ENCODE results near the gene PLEKHD1.

DNA sequence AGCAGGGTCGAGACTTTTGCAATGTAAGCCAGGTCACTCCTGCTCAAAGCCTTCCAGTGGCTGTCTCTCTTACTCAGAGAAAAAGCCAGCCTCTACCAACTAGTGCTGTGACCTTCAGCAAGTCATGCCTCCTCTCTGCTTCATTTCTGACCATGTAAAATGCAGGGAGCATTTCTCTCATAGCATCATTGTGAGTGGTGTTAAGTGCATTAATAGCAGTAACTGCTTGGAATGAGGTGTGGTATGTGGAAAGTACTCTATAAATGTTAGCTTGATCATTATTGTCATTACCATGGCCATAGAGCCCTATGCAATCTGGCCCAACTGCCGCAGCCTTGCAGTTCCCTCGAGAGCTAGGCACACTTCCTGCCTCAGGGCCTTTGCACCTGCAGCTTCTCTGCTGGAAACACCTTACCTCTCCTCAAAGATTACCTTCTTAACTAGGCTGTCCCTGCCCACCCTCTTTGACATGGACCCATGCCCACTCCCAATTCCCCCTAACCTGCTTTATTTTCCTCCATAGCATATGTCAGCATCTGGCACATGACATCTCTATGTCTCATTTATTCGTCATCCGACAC is 10.9 kb downstream of the PLEKHD1 start:
- TF ChIP-seq CTCF (IDR thresholded peaks at IDR 0.05) (no peak), POLR2A (IDR thresholded peaks at IDR 0.05) (no peak)

Data from Peyer's patch (tissue), 4 donors.